GM12878 (cell line): ENCODE results near the gene PPME1. TPM values are rescaled to one million over a fixed set of nuclear protein-coding genes. Genes with fewer than 3 reads are reported as not detected.

ENCODE experiments used
- ATAC-seq: fragments of 200-7000 bp; cut with Tn5 transposase; 3 replicates; pipeline ENCODE4 v1.9.1; 2020; ENCODE audit warnings: mild to moderate bottlenecking, moderate library complexity
- BruUV-seq: library from RNA; stranded (reverse); fragments of 400-500 nt; replicated peaks from 2 replicates; lab custom pipeline; 2021; lab: Mats Ljungman, UMichigan
- CTCF ChIA-PET: fragments of 300-600 bp; sonication (Branson Sonifier 250); formaldehyde crosslinking; extraction: SDS; loops from one replicate; lab custom pipeline; 2021; ENCODE audit warnings: inconsistent platforms; lab: Yijun Ruan, JAX
- POLR2A ChIA-PET: fragments of 350-600 bp; formaldehyde crosslinking; extraction: SDS; loops from one replicate; lab custom pipeline; 2021; ENCODE audit warnings: inconsistent platforms; lab: Charles Lee
- RAD21 ChIA-PET: fragments of 300-600 bp; sonication (Branson Sonifier 250); formaldehyde crosslinking; loops from one replicate; lab custom pipeline; 2023; ENCODE audit warnings: antibody characterized with exemption; ENCODE audit not compliant: unreplicated experiment; lab: Charles Lee
- SMC1A ChIA-PET: fragments of 300-600 bp; sonication (Branson Sonifier 250); formaldehyde crosslinking; loops from one replicate; lab custom pipeline; 2023; ENCODE audit not compliant: unreplicated experiment, uncharacterized antibody; lab: Charles Lee
- DNase-seq: peaks from one replicate; pipeline ENCODE4 v3.0.0-alpha.2; 2011; ENCODE audit warnings: low read depth, low spot score
- FAIRE-seq: peaks from 3 replicates; lab custom pipeline; 2011; peaks lifted over from hg19 to GRCh38; lab: Jason Lieb, UNC
- H2AFZ ChIP-seq: 2 replicates; pipeline ENCODE4 v1.6.0; 2011; ENCODE audit warnings: low read depth, low read length, control low read depth; ENCODE audit not compliant: control insufficient read depth
- H3K27ac ChIP-seq: 2 replicates; pipeline ENCODE4 v1.5.1; 2011; ENCODE audit warnings: control low read depth; ENCODE audit not compliant: control insufficient read depth, insufficient read depth
- H3K27me3 ChIP-seq, 2 experiments: replicated peaks in 1 of 2; 2 replicates each; pipeline versions ENCODE4 v1.6.0 to v1.6.1; 2011; ENCODE audit warnings: low read length in 1 of 2; ENCODE audit not compliant: control insufficient read depth in 2 of 2, insufficient read depth in 2 of 2
- H3K36me3 ChIP-seq, 2 experiments: 2 replicates each; pipeline ENCODE4 v1.5.1; 2011; ENCODE audit warnings: low read length in 1 of 2; ENCODE audit not compliant: control insufficient read depth in 2 of 2, insufficient read depth in 2 of 2
- H3K4me1 ChIP-seq: 2 replicates; pipeline ENCODE4 v1.6.1; 2011; ENCODE audit warnings: mild to moderate bottlenecking, low read length, moderate library complexity, mixed read lengths; ENCODE audit not compliant: control insufficient read depth, insufficient read depth
- H3K4me2 ChIP-seq: 2 replicates; pipeline ENCODE4 v1.6.0; 2011; ENCODE audit warnings: control low read depth; ENCODE audit not compliant: control insufficient read depth, insufficient read depth
- H3K4me3 ChIP-seq: fragments of 200-600 bp; sonication (generic); 2 replicates; pipeline ENCODE4 v1.5.1; 2016
- H3K79me2 ChIP-seq: 2 replicates; pipeline ENCODE4 v1.6.0; 2011; ENCODE audit warnings: low read length; ENCODE audit not compliant: control insufficient read depth, insufficient read depth
- H3K9ac ChIP-seq: 2 replicates; pipeline ENCODE4 v1.8.0; 2011; ENCODE audit warnings: low read length, control low read depth, mixed read lengths; ENCODE audit not compliant: control insufficient read depth, insufficient read depth
- H3K9me3 ChIP-seq: replicated peaks from 3 replicates; pipeline ENCODE4 v1.5.1; 2011; ENCODE audit warnings: mild to moderate bottlenecking, low read length; ENCODE audit not compliant: control insufficient read depth, insufficient read depth
- H4K20me1 ChIP-seq: 2 replicates; pipeline ENCODE4 v1.6.0; 2011; ENCODE audit not compliant: control insufficient read depth, insufficient read depth
- BCL3 ChIP-seq: IDR thresholded peaks from 2 replicates; pipeline ENCODE4 v1.6.1; 2011; ENCODE audit warnings: borderline replicate concordance, low read depth, mild to moderate bottlenecking, moderate library complexity, low read length; ENCODE audit not compliant: insufficient read depth, poor library complexity, severe bottlenecking
- FOXK2 ChIP-seq: fragments of 450-650 bp; IDR thresholded peaks from 2 replicates; pipeline ENCODE4 v1.6.1; 2017; ENCODE audit warnings: mild to moderate bottlenecking, moderate library complexity
- MTA2 ChIP-seq: fragments of 450-650 bp; IDR thresholded peaks from 2 replicates; pipeline ENCODE4 v1.6.1; 2016; ENCODE audit warnings: low read depth, mild to moderate bottlenecking, moderate library complexity
- SMAD1 ChIP-seq: fragments of 450-650 bp; IDR thresholded peaks from 2 replicates; pipeline ENCODE4 v1.6.1; 2018; ENCODE audit warnings: mild to moderate bottlenecking, low read depth; ENCODE audit not compliant: partially characterized antibody
- SUZ12 ChIP-seq: fragments of 200-600 bp; sonication (generic); IDR thresholded peaks from one replicate; pipeline ENCODE4 v1.6.1; 2018; ENCODE audit warnings: antibody characterized with exemption, mild to moderate bottlenecking; ENCODE audit not compliant: unreplicated experiment
- TCF3 ChIP-seq: IDR thresholded peaks from 2 replicates; pipeline ENCODE4 v1.6.1; 2012; ENCODE audit warnings: low read depth, mild to moderate bottlenecking, low read length, borderline replicate concordance; ENCODE audit not compliant: insufficient read depth
- ZNF207 ChIP-seq: fragments of 450-650 bp; IDR thresholded peaks from 2 replicates; pipeline ENCODE4 v1.6.1; 2014; ENCODE audit warnings: antibody characterized with exemption, mild to moderate bottlenecking, borderline replicate concordance
- ZNF274 ChIP-seq: IDR thresholded peaks from one replicate; pipeline ENCODE4 v1.8.0; 2011; ENCODE audit not compliant: insufficient read length, insufficient read depth
- WGBS: methylation state at CpG from one replicate; pipeline ENCODE4 v1.1.6; 2016; ENCODE audit warnings: low lambda C conversion rate; ENCODE audit not compliant: insufficient replicate concordance, insufficient coverage; ENCODE audit errors: missing lambda C conversion rate; 5-methylcytosine and 5-hydroxymethylcytosine counted together
- in situ Hi-C: fragments of 300-500 bp; cut with MboI; formaldehyde crosslinking; loops from 9 replicates; pipeline ENCODE4 v1.14.3; 2018; ENCODE audit warnings: mixed read lengths
- intact Hi-C: fragments of 100-400 bp; cut with micrococcal nuclease; formaldehyde crosslinking; loops from one replicate; pipeline ENCODE4 v1.14.2; 2022; ENCODE audit not compliant: unreplicated experiment
- polyA plus RNA-seq, 11 experiments: library from polyadenylated mRNA; depleted of rRNA in 4 of 11; unstranded in 6 of 11; stranded (reverse) in 5 of 11; fragments of >200 nt; fragmentation: Nextera tagmentation in 4 of 11; fragmentation: Illumina TruSeq in 1 of 11; extraction: Ambion mirVana in 4 of 11; extraction: Trizol in 1 of 11; gene quantifications; 1 replicate in 1 of 11; 2 replicates in 10 of 11; pipeline versions ENCODE4 v1.2.1 to v1.2.3, GENCODE V29; 2011 to 2016; ENCODE audit warnings: inconsistent platforms in 2 of 11, missing spikeins in 2 of 11, low read depth in 1 of 11
- total RNA-seq, 4 experiments: library from RNA; depleted of rRNA in 3 of 4; stranded (reverse); fragments of >200 nt in 3 of 4; fragmentation: Illumina TruSeq in 1 of 4; extraction: Trizol in 1 of 4; gene quantifications; 2 replicates each; pipeline versions ENCODE4 v1.2.1 to v1.2.3, GENCODE V29; 2013 to 2021
- TF ChIP-seq, protein P1 (sequence below): IDR thresholded peaks from 2 replicates; pipeline ENCODE4 v1.6.1; 2012; ENCODE audit warnings: low read depth, low read length, improper control_type of control experiment
- TF ChIP-seq, protein P2 (sequence below): fragments of 450-650 bp; formaldehyde crosslinking; IDR thresholded peaks from 2 replicates; pipeline ENCODE4 v1.4.0; 2020; ENCODE audit warnings: mild to moderate bottlenecking, moderate library complexity

PPME1 gene
- total and polyA plus RNA-seq, 10 of the 15 experiments (the other 5 are each of a cell fraction or from before 2014, with no cell fraction given), result 3.1 to 51.4 (median 20.8) TPM

DNA sequence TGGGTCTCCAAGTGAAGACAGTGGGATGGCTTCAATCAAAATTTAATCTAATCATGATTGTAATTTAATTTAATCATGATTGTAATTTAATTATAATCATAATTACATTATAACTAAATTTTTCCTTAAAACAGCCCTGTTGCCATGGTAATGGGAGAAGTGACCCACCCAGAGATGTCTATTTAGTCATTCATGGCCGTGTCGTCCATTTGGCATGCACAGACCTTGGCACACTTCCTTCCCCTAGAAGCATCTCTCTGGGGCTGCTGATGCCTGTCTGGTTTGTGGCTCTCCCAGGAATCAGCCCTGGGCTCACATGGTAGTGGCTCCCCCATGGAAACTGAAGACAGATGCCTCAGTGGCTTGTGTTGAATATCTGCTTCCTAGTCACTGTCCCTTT, 113.4 kb downstream of the PPME1 start (continued):
- TF ChIP-seq, protein P1, sequence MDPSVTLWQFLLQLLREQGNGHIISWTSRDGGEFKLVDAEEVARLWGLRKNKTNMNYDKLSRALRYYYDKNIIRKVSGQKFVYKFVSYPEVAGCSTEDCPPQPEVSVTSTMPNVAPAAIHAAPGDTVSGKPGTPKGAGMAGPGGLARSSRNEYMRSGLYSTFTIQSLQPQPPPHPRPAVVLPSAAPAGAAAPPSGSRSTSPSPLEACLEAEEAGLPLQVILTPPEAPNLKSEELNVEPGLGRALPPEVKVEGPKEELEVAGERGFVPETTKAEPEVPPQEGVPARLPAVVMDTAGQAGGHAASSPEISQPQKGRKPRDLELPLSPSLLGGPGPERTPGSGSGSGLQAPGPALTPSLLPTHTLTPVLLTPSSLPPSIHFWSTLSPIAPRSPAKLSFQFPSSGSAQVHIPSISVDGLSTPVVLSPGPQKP, result no peak
- TF ChIP-seq SUZ12 (no peak), FOXK2 (no peak), ZNF207 (no peak)

DNA sequence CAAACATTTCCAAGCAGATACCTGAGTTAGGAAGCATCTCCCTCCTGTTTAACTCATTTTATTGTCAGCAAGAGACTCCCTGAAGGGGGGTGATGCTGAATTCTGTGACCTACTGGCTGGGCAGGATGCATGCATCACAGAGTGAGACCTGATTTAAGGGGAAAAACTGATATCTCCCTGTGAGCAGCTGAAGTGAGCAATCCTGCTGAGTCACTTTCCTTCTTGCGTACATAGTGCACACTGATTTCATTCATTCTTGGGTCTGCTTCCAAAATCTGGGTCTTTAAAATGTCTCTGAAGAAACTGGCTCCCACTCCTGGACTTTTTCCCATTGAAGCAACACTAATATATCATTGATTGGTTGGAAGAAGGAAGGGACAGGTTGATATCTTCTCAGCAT, 117.1 kb downstream of the PPME1 start:
- Histone ChIP-seq H3K4me2 (no peak overlapping the region), H3K27ac (no peak overlapping the region), H3K27me3 (no peaks in the 10 kb centered on the region), H3K79me2 (no peaks in the 10 kb centered on the region), H3K9me3 (no peaks in the 10 kb centered on the region), H3K9ac (no peak overlapping the region), H2AFZ (no peak overlapping the region), H3K4me3 (no peak overlapping the region), H4K20me1 (no peaks in the 10 kb centered on the region), H3K4me1 (peaks cover 3% of the 10 kb centered on the region), H3K36me3 (no peaks in the 10 kb centered on the region)
- RAD21 ChIA-PET, result no interaction called here
- ATAC-seq, result no peak
- intact Hi-C loops (no loop called here), in situ Hi-C loops (no loop called here)
- FAIRE-seq, result no peak
- 90% methylated on average over 1 of the region's 1 CpG for WGBS
- DNase-seq, result no peak
- TF ChIP-seq, protein P2, sequence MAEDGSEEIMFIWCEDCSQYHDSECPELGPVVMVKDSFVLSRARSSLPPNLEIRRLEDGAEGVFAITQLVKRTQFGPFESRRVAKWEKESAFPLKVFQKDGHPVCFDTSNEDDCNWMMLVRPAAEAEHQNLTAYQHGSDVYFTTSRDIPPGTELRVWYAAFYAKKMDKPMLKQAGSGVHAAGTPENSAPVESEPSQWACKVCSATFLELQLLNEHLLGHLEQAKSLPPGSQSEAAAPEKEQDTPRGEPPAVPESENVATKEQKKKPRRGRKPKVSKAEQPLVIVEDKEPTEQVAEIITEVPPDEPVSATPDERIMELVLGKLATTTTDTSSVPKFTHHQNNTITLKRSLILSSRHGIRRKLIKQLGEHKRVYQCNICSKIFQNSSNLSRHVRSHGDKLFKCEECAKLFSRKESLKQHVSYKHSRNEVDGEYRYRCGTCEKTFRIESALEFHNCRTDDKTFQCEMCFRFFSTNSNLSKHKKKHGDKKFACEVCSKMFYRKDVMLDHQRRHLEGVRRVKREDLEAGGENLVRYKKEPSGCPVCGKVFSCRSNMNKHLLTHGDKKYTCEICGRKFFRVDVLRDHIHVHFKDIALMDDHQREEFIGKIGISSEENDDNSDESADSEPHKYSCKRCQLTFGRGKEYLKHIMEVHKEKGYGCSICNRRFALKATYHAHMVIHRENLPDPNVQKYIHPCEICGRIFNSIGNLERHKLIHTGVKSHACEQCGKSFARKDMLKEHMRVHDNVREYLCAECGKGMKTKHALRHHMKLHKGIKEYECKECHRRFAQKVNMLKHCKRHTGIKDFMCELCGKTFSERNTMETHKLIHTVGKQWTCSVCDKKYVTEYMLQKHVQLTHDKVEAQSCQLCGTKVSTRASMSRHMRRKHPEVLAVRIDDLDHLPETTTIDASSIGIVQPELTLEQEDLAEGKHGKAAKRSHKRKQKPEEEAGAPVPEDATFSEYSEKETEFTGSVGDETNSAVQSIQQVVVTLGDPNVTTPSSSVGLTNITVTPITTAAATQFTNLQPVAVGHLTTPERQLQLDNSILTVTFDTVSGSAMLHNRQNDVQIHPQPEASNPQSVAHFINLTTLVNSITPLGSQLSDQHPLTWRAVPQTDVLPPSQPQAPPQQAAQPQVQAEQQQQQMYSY, result no peak
- TF ChIP-seq SMAD1, result no peak
- TF ChIP-seq MTA2, result no peak
- TF ChIP-seq BCL3, result no peak
- no peak for TF ChIP-seq FOXK2
- TF ChIP-seq ZNF274, result no peak
- TF ChIP-seq TCF3, result no peak
- POLR2A ChIA-PET, result no interaction called here
- BruUV-seq, result no TSS peak
- CTCF ChIA-PET, result no interaction called here
- SMC1A ChIA-PET, result no interaction called here
